ENCODE measurements around the gene RAD21L1.

RAD21L1 gene

GRCh38 chr20:1297486-1297885, 71.6 kb downstream of the RAD21L1 start:
- DNase-seq, result no peak

GRCh38 chr20:1298166-1298565, 72.3 kb downstream of the RAD21L1 start:
- DNase-seq, result no peak

GRCh38 chr20:1298888-1299511, 73.2 kb downstream of the RAD21L1 start:
- no peak for DNase-seq

- DNase-seq, result peak; percentile 70
Observed at GRCh38 chr20:1299522-1299921, 73.7 kb downstream of the RAD21L1 start.

GRCh38 chr20:1300083-1300840, 74.4 kb downstream of the RAD21L1 start:
- DNase-seq, result no peak

GRCh38 chr20:1301031-1301529, 75.2 kb downstream of the RAD21L1 start:
- DNase-seq, result peak; percentile 70

- DNase-seq, result peak; percentile 15
Observed at GRCh38 chr20:1302685-1303541, 77.1 kb downstream of the RAD21L1 start.

- DNase-seq, result no peak
Observed at GRCh38 chr20:1304710-1305515, 79.1 kb downstream of the RAD21L1 start.
